Measurements from ENCODE around the gene MXI1.

Gene MXI1

GRCh38 chr10:110171032-110171431 lies 36.4 kb upstream of the MXI1 start:
- no peak overlapping the region for H3K4me3 ChIP-seq (replicated peaks; ENCODE audit: low read depth, low read length)
- no peak for DNase-seq (ENCODE audit: extremely low read depth, low read depth)
- no peak for TF ChIP-seq CTCF (IDR thresholded peaks at IDR 0.05; ENCODE audit: low read depth, low read length, missing control alignments)

GRCh38 chr10:110172155-110172554 lies 35.2 kb upstream of the MXI1 start:
- no peak for TF ChIP-seq CTCF (IDR thresholded peaks at IDR 0.05; ENCODE audit: low read depth, low read length, missing control alignments)
- H3K4me3 ChIP-seq (replicated peaks; ENCODE audit: low read depth, low read length) = no peak overlapping the region
- DNase-seq (ENCODE audit: extremely low read depth, low read depth) = no peak

- no peak for TF ChIP-seq CTCF (IDR thresholded peaks at IDR 0.05; ENCODE audit: low read depth, low read length, missing control alignments)
- no peak overlapping the region for H3K4me3 ChIP-seq (replicated peaks; ENCODE audit: low read depth, low read length)
- DNase-seq (ENCODE audit: extremely low read depth, low read depth) = no peak
Observed at GRCh38 chr10:110174201-110174600, 33.2 kb upstream of the MXI1 start.

GRCh38 chr10:110174816-110175215 lies 32.6 kb upstream of the MXI1 start:
- no peak overlapping the region for H3K4me3 ChIP-seq (replicated peaks; ENCODE audit: low read depth, low read length)
- no peak for DNase-seq (ENCODE audit: extremely low read depth, low read depth)
- TF ChIP-seq CTCF (IDR thresholded peaks at IDR 0.05; ENCODE audit: low read depth, low read length, missing control alignments) = no peak

- DNase-seq (ENCODE audit: extremely low read depth, low read depth) = no peak
- TF ChIP-seq CTCF (IDR thresholded peaks at IDR 0.05; ENCODE audit: low read depth, low read length, missing control alignments) = no peak
Observed at GRCh38 chr10:110175406-110175805, 32.0 kb upstream of the MXI1 start.

GRCh38 chr10:110176141-110177030 lies 31.0 kb upstream of the MXI1 start:
- H3K4me3 ChIP-seq (replicated peaks; ENCODE audit: low read depth, low read length) = no peak overlapping the region
- no peak for DNase-seq (ENCODE audit: extremely low read depth, low read depth)
- TF ChIP-seq CTCF (IDR thresholded peaks at IDR 0.05; ENCODE audit: low read depth, low read length, missing control alignments) = no peak

More at GRCh38 chr10:110175406-110175805, 32.0 kb upstream of the MXI1 start:
- no peak overlapping the region for H3K4me3 ChIP-seq (replicated peaks; ENCODE audit: low read depth, low read length)

Data from HFF-Myc (cell line).